MCF 10A (cell line): ENCODE results near the gene FILIP1L. TPM values are rescaled to one million over a fixed set of nuclear protein-coding genes. Genes with fewer than 3 reads are reported as not detected.

Experiments
- BruUV-seq: library from RNA; stranded (reverse); fragments of 400-500 nt; replicated peaks from 2 replicates; lab custom pipeline; 2021; lab: Mats Ljungman, UMichigan
- CTCF ChIA-PET: fragments of 300-600 bp; sonication (Branson Sonifier 250); formaldehyde crosslinking; extraction: SDS; loops from one replicate; lab custom pipeline; 2021; ENCODE audit warnings: antibody characterized with exemption, inconsistent platforms; lab: Yijun Ruan, JAX
- POLR2A ChIA-PET: fragments of 300-600, 350-650 bp; sonication (Branson Sonifier 250); formaldehyde crosslinking; extraction: SDS; loops from one replicate; lab custom pipeline; 2020; ENCODE audit warnings: antibody characterized with exemption, inconsistent platforms; lab: Yijun Ruan, JAX
- DNase-seq: peaks from one replicate; pipeline ENCODE4 v3.0.0-alpha.2; 2018; ENCODE audit not compliant: unreplicated experiment
- H3K27ac Mint-ChIP-seq: one replicate; pipeline ENCODE4 v1.8.0; 2022; ENCODE audit warnings: mild to moderate bottlenecking, low read depth, mixed read lengths; ENCODE audit not compliant: unreplicated experiment
- H3K27me3 Mint-ChIP-seq: one replicate; pipeline ENCODE4 v1.8.0; 2022; ENCODE audit warnings: mixed read lengths; ENCODE audit not compliant: insufficient read depth, unreplicated experiment
- H3K36me3 Mint-ChIP-seq: one replicate; pipeline ENCODE4 v1.8.0; 2022; ENCODE audit warnings: mild to moderate bottlenecking, moderate library complexity, mixed read lengths; ENCODE audit not compliant: insufficient read depth, unreplicated experiment
- H3K4me1 Mint-ChIP-seq: one replicate; pipeline ENCODE4 v1.8.0; 2022; ENCODE audit warnings: mixed read lengths; ENCODE audit not compliant: insufficient read depth, unreplicated experiment
- H3K4me3 Mint-ChIP-seq: one replicate; pipeline ENCODE4 v1.8.0; 2022; ENCODE audit warnings: mild to moderate bottlenecking, moderate library complexity, mixed read lengths; ENCODE audit not compliant: unreplicated experiment
- H3K9me3 Mint-ChIP-seq: one replicate; pipeline ENCODE4 v1.8.0; 2022; ENCODE audit warnings: mixed read lengths; ENCODE audit not compliant: unreplicated experiment
- CTCF ChIP-seq: fragments of 200-600 bp; IDR thresholded peaks from one replicate; pipeline ENCODE4 v1.8.0; 2022; ENCODE audit warnings: antibody characterized with exemption, mild to moderate bottlenecking; ENCODE audit not compliant: unreplicated experiment
- intact Hi-C: fragments of 100-400 bp; cut with micrococcal nuclease; formaldehyde crosslinking; loops from 2 replicates; pipeline ENCODE4 v1.14.1; 2022
- total RNA-seq: library from RNA; stranded (reverse); gene quantifications from 2 replicates; pipeline ENCODE4 v1.2.3, GENCODE V29; 2022

FILIP1L gene
- total RNA-seq, 1 experiment from 2014 or later = 2.4 TPM

DNA sequence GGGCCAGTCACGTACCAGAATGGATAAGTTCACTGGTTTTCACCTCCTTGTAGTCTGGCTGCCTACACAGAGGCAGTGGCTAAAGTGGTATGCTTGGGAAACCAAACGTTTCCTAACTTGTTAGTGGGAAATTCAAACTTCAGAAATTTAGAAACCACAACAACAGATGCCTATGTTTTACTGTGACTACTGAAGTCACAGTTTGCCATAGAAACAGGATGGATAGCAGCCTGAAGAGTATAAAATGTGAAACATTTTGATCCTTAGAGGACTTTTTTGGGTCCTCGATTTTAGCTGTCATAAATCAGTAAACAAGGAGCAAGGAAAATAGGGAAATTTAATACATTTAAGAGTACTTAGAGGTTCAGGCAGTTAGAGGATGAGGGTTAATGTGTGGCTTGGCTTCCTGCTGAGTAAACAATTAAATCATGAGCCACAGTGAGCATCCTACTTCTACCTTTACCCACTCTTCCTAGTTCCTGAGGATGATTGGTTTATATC is 248.0 kb downstream of the FILIP1L start:
- H3K4me1 Mint-ChIP-seq = peaks cover 35% of the 10 kb centered on the region

GRCh38 chr3:99865321-99865720 is 249.0 kb downstream of the FILIP1L start:
- Mint-ChIP-seq H3K27ac (peak overlapping the region; percentile 90), H3K4me1 (peaks cover 41% of the 10 kb centered on the region), H3K27me3 (no peaks in the 10 kb centered on the region), H3K36me3 (peaks cover 18% of the 10 kb centered on the region), H3K4me3 (no peak overlapping the region), H3K9me3 (no peaks in the 10 kb centered on the region)
- no TSS peak for BruUV-seq
- intact Hi-C loops = no loop called here
- CTCF ChIA-PET = interaction anchor here (0.6 kb wide), 1 partner anchor 10 kb away, joined by 4 read pairs; no protein-coding TSS in a partner anchor
- TF ChIP-seq CTCF = no peak
- peak; percentile 85 for DNase-seq
- POLR2A ChIA-PET = interaction anchor here (0.5 to 1.2 kb wide), 4 partner anchors 10 to 22 kb away, joined by 3 to 5 read pairs (median 4); no protein-coding TSS in a partner anchor

More for the DNA sequence above, 248.0 kb downstream of the FILIP1L start:
- Mint-ChIP-seq H3K36me3 (peaks cover 18% of the 10 kb centered on the region), H3K4me3 (no peak overlapping the region), H3K27me3 (no peaks in the 10 kb centered on the region), H3K27ac (peak overlapping the region; percentile 90), H3K9me3 (no peaks in the 10 kb centered on the region)
- no peak for TF ChIP-seq CTCF
- POLR2A ChIA-PET = interaction anchor here (1.2 kb wide), 1 partner anchor 23 kb away, joined by 5 read pairs; no protein-coding TSS in a partner anchor
- DNase-seq = peak; percentile 40
- intact Hi-C loops = no loop called here
- no TSS peak for BruUV-seq
- CTCF ChIA-PET = no interaction called here

- Mint-ChIP-seq H3K4me3 (no peak overlapping the region), H3K27me3 (no peaks in the 10 kb centered on the region), H3K27ac (no peak overlapping the region), H3K9me3 (no peaks in the 10 kb centered on the region), H3K36me3 (peaks cover 18% of the 10 kb centered on the region), H3K4me1 (peaks cover 51% of the 10 kb centered on the region)
- no TSS peak for BruUV-seq
- intact Hi-C loops = no loop called here
- CTCF ChIA-PET = interaction anchor here (0.6 kb wide), 2 partner anchors 10 to 20 kb away, joined by 3 to 4 read pairs; no protein-coding TSS in a partner anchor
- no peak for TF ChIP-seq CTCF
- POLR2A ChIA-PET = interaction anchor here (1.0 kb wide), 1 partner anchor 11 kb away, joined by 4 read pairs; no protein-coding TSS in a partner anchor
- DNase-seq = no peak
Measured at GRCh38 chr3:99864289-99864688, 250.0 kb downstream of the FILIP1L start.

DNA sequence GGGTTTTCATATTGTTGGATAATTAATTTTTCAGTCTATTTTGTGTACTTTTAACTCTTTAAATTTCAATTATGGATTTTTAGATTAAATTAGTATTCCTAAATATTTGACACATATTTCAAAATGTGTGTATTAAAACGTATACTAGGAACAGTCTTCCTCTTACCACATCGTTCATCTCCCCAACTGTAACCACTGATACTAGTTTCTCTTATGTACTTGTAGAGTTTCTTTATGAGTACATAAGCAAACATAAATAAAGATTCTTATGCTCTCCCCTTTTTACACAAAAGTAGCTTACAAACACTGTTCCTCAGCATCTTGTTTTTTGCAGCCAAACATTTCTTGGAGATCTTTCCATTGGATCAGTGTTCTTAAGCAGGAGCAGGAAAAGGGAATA is 250.7 kb downstream of the FILIP1L start:
- intact Hi-C loops = no loop called here
- ChIA-PET POLR2A (no interaction called here), CTCF (interaction anchor here (0.6 kb wide), 1 partner anchor 20 kb away, joined by 4 read pairs; no protein-coding TSS in a partner anchor)
- H3K4me3 Mint-ChIP-seq = no peak overlapping the region
- no peaks in the 10 kb centered on the region for H3K9me3 Mint-ChIP-seq
- no TSS peak for BruUV-seq
- H3K27ac Mint-ChIP-seq = no peak overlapping the region
- H3K36me3 Mint-ChIP-seq = peaks cover 18% of the 10 kb centered on the region
- DNase-seq = no peak
- TF ChIP-seq CTCF = no peak
- H3K27me3 Mint-ChIP-seq = no peaks in the 10 kb centered on the region
- peaks cover 57% of the 10 kb centered on the region for H3K4me1 Mint-ChIP-seq
